Measurements from ENCODE around the gene UTP4.

DNA sequence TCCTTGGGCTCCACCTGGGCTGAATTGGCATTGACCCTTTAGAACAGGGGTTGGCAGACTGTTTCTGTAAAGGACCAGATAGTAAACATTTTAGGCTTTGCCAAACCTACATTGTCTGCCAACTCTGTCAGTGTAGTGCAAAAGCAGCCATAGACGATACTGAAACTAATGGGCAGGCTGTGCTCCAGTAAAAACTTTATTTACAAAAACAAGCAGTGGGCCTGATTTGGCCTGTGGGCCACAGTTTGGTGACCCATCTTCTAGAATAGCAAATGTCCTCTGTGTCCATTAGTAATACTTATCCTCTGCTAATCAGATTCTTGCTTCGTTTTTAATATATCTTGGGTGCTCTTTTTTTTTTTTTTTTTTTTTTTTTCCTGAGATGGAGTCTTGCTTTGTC lies 6.2 kb downstream of the UTP4 start:
- TF ChIP-seq, protein P1, sequence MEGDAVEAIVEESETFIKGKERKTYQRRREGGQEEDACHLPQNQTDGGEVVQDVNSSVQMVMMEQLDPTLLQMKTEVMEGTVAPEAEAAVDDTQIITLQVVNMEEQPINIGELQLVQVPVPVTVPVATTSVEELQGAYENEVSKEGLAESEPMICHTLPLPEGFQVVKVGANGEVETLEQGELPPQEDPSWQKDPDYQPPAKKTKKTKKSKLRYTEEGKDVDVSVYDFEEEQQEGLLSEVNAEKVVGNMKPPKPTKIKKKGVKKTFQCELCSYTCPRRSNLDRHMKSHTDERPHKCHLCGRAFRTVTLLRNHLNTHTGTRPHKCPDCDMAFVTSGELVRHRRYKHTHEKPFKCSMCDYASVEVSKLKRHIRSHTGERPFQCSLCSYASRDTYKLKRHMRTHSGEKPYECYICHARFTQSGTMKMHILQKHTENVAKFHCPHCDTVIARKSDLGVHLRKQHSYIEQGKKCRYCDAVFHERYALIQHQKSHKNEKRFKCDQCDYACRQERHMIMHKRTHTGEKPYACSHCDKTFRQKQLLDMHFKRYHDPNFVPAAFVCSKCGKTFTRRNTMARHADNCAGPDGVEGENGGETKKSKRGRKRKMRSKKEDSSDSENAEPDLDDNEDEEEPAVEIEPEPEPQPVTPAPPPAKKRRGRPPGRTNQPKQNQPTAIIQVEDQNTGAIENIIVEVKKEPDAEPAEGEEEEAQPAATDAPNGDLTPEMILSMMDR (IDR thresholded peaks at IDR 0.05; ENCODE audit: low read depth, low read length) = no peak
- no peak for TF ChIP-seq MYC (IDR thresholded peaks at IDR 0.05; ENCODE audit: low read depth, low read length)
